Duodenal mucosa (tissue), 2 donors: Measurements from ENCODE around the gene ZRSR2.
"Not testable (repeated sequence)": the region's sequence is repeated elsewhere in the genome, so short reads cannot be mapped to it uniquely, and the experiment has no call there.

Source experiments
- H3K27ac ChIP-seq: one replicate; pipeline ENCODE4 v1.7.0; 2013; ENCODE audit warnings: low read depth, low read length
- H3K27me3 ChIP-seq, 2 donors: one replicate each; pipeline ENCODE4 v1.7.0; 2013; ENCODE audit warnings: low read length in 2 of 2, control low read depth in 1 of 2; ENCODE audit not compliant: insufficient read depth in 2 of 2, control insufficient read depth in 1 of 2
- H3K36me3 ChIP-seq, 2 donors: one replicate each; pipeline ENCODE4 v1.7.0; 2013; ENCODE audit warnings: low read length in 2 of 2, control low read depth in 1 of 2; ENCODE audit not compliant: insufficient read depth in 2 of 2, control insufficient read depth in 1 of 2
- H3K4me1 ChIP-seq, 2 donors: one replicate each; pipeline ENCODE4 v1.7.0; 2013; ENCODE audit warnings: low read length in 2 of 2, control low read depth in 1 of 2; ENCODE audit not compliant: insufficient read depth in 2 of 2, control insufficient read depth in 1 of 2
- H3K4me3 ChIP-seq, 2 donors: one replicate each; pipeline ENCODE4 v1.7.0; 2013; ENCODE audit warnings: low read length in 2 of 2, low read depth in 1 of 2
- H3K9ac ChIP-seq, 2 donors: one replicate each; pipeline ENCODE4 v1.7.0; 2013; ENCODE audit warnings: low read length in 2 of 2, low read depth in 1 of 2
- H3K9me3 ChIP-seq, 2 donors: one replicate each; pipeline ENCODE4 v1.7.0; 2013; ENCODE audit warnings: low read length in 2 of 2, control low read depth in 1 of 2; ENCODE audit not compliant: control insufficient read depth in 1 of 2

Gene ZRSR2, protein sequence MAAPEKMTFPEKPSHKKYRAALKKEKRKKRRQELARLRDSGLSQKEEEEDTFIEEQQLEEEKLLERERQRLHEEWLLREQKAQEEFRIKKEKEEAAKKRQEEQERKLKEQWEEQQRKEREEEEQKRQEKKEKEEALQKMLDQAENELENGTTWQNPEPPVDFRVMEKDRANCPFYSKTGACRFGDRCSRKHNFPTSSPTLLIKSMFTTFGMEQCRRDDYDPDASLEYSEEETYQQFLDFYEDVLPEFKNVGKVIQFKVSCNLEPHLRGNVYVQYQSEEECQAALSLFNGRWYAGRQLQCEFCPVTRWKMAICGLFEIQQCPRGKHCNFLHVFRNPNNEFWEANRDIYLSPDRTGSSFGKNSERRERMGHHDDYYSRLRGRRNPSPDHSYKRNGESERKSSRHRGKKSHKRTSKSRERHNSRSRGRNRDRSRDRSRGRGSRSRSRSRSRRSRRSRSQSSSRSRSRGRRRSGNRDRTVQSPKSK

GRCh38 chrX:15789979-15790768 lies at the start of gene ZRSR2:
Gene ZRSR2 (plus strand): TSS chrX:15790484. CDS start chrX:15790496, 12 bp downstream.
- H3K4me1 ChIP-seq, result no peaks in the 10 kb centered on the region
- H3K9me3 ChIP-seq, result no peaks in the 10 kb centered on the region
- H3K4me3 ChIP-seq, result peak within 1 kb of the TSS; percentile 86 to 88
- H3K9ac ChIP-seq, result peak within 1 kb of the TSS; percentile 73 to 74
- H3K36me3 ChIP-seq, result no peaks in the 10 kb centered on the region
- peak within 1 kb of the TSS; percentile 81 for H3K27ac ChIP-seq
- H3K27me3 ChIP-seq, result no peaks in the 10 kb centered on the region

- no peaks in the 10 kb centered on the region for H3K4me1 ChIP-seq
- no peaks in the 10 kb centered on the region for H3K36me3 ChIP-seq
- H3K9ac ChIP-seq, result no peak overlapping the region
- no peak overlapping the region for H3K27ac ChIP-seq
- no peaks in the 10 kb centered on the region for H3K9me3 ChIP-seq
- H3K4me3 ChIP-seq, result no peak overlapping the region
- no peaks in the 10 kb centered on the region for H3K27me3 ChIP-seq
Observed at GRCh38 chrX:15744181-15744867, 46.0 kb upstream of the ZRSR2 start.

- Histone ChIP-seq H3K36me3 (no peaks in the 10 kb centered on the region), H3K9me3 (no peaks in the 10 kb centered on the region), H3K4me3 (no peak overlapping the region), H3K9ac (no peak overlapping the region), H3K4me1 (peaks cover under 1 to 3% of the 10 kb centered on the region in 2 donors), H3K27ac (no peak overlapping the region), H3K27me3 (no peaks in the 10 kb centered on the region)
Observed at GRCh38 chrX:15745179-15745578, 45.1 kb upstream of the ZRSR2 start.

GRCh38 chrX:15746651-15747050 lies 43.6 kb upstream of the ZRSR2 start:
- H3K4me1 ChIP-seq, H3K9me3 ChIP-seq, H3K9ac ChIP-seq, H3K36me3 ChIP-seq, H3K27ac ChIP-seq, H3K4me3 ChIP-seq, H3K27me3 ChIP-seq: not testable (repeated sequence)

DNA sequence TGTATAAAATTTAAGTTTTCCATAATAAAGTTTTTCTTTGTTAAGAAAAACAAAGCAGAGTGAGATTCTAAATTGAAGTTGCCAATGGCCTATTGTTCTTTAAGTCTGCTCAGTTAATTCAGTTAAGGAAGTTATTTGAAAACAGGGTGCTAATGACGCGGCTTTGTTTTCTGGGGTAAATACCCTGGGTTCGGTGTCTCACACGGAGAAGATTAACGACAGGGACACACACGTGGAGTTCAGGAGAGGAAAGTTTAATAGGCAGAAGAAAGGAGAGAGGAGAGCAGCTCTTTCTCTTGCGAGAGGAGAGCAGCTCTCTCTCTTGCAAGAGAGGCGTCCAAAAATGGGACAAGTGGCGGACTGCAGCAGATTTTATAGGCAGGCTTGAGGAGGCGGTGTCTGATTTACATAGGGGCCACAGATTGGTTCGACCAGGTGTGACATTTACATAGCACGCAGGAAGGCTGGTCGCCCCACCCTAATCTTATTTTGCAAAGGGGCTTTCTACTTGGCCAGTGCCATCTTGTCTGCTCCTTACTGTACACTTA lies 42.6 kb upstream of the ZRSR2 start:
- peaks cover 7 to 9% of the 10 kb centered on the region in 2 donors for H3K4me1 ChIP-seq
- H3K4me3 ChIP-seq, result no peak overlapping the region
- no peaks in the 10 kb centered on the region for H3K36me3 ChIP-seq
- no peaks in the 10 kb centered on the region for H3K9me3 ChIP-seq
- no peak overlapping the region for H3K9ac ChIP-seq
- H3K27ac ChIP-seq, result no peak overlapping the region
- H3K27me3 ChIP-seq, result no peaks in the 10 kb centered on the region

DNA sequence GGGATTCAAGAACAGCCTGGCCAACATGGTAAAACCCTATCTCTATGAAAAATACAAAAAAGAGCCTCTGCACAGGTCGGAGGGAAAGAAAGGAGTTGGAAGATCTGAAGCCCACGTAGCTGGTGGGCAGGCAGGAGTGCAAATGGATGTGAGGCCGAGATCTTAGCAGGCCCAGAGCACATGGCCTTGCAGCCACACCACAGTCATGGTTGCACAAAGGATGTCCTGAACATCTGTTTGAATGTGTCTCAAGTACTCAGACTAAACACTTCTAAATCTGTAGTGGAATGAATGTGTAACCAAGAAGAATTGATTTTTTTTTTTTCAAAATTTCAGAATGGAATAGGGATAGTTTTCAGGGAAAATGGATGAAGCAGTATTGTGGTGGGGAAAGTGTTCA lies 41.4 kb upstream of the ZRSR2 start:
- peaks cover 7 to 9% of the 10 kb centered on the region in 2 donors for H3K4me1 ChIP-seq
- H3K27me3 ChIP-seq, result no peaks in the 10 kb centered on the region
- H3K4me3 ChIP-seq, result no peak overlapping the region
- H3K27ac ChIP-seq, result no peak overlapping the region
- H3K9ac ChIP-seq, result no peak overlapping the region
- H3K9me3 ChIP-seq, result no peaks in the 10 kb centered on the region
- H3K36me3 ChIP-seq, result no peaks in the 10 kb centered on the region

- Histone ChIP-seq H3K9me3 (no peaks in the 10 kb centered on the region), H3K27me3 (no peaks in the 10 kb centered on the region), H3K36me3 (no peaks in the 10 kb centered on the region), H3K4me3 (no peak overlapping the region), H3K4me1 (peaks cover 7 to 9% of the 10 kb centered on the region in 2 donors), H3K9ac (peak overlapping the region in 1 of 2 donors; percentile 25), H3K27ac (peak overlapping the region; percentile 46)
Observed at GRCh38 chrX:15749642-15750610, 40.4 kb upstream of the ZRSR2 start.

- no peaks in the 10 kb centered on the region for H3K27me3 ChIP-seq
- no peaks in the 10 kb centered on the region for H3K36me3 ChIP-seq
- peak overlapping the region; percentile 46 for H3K27ac ChIP-seq
- H3K4me3 ChIP-seq, result no peak overlapping the region
- H3K4me1 ChIP-seq, result peaks cover 7 to 9% of the 10 kb centered on the region in 2 donors
- H3K9ac ChIP-seq, result no peak overlapping the region
- H3K9me3 ChIP-seq, result no peaks in the 10 kb centered on the region
Observed at GRCh38 chrX:15750611-15751154, 39.6 kb upstream of the ZRSR2 start.
